A549 (cell line): ENCODE measurements around the gene EPN2. TPM values are rescaled to one million over a fixed set of nuclear protein-coding genes. Genes with fewer than 3 reads are reported as not detected.

Source experiments
- ATAC-seq, 2 experiments: fragments of 200-7000 bp in 1 of 2; fragments of >200 bp in 1 of 2; cut with Nextera tagmentation in 1 of 2; cut with Tn5 transposase in 1 of 2; 3 replicates each; pipeline versions ENCODE4 v1.8.0 to v1.9.1; 2018 to 2020; ENCODE audit warnings: mild to moderate bottlenecking in 1 of 2, moderate library complexity in 1 of 2
- CTCF ChIA-PET: fragments of 300-600 bp; sonication (Branson Sonifier 250); formaldehyde crosslinking; extraction: SDS; loops from one replicate; lab custom pipeline; 2021; ENCODE audit warnings: antibody characterized with exemption, inconsistent platforms; lab: Yijun Ruan, JAX
- POLR2A ChIA-PET: fragments of 350-600 bp; formaldehyde crosslinking; extraction: SDS; loops from one replicate; lab custom pipeline; 2021; ENCODE audit warnings: antibody characterized with exemption, inconsistent platforms; lab: Yijun Ruan, JAX
- DNase-seq, 2 experiments: peaks; one replicate each; pipeline versions ENCODE4 v3.0.0 to v3.0.0-alpha.2; 2011 to 2016; ENCODE audit warnings: low read depth in 1 of 2, low spot score in 1 of 2
- FAIRE-seq: peaks from 2 replicates; lab custom pipeline; 2011; peaks lifted over from hg19 to GRCh38; lab: Jason Lieb, UNC
- H3K27ac ChIP-seq, 2 experiments: fragments of >200 bp; sonication (Bioruptor Twin); formaldehyde crosslinking; 3 replicates each; pipeline ENCODE4 v1.5.1; 2016 to 2017
- H3K4me1 ChIP-seq: fragments of >200 bp; sonication (Bioruptor Twin); formaldehyde crosslinking; 3 replicates; pipeline ENCODE4 v1.6.1; 2016
- H3K4me2 ChIP-seq: fragments of >200 bp; sonication (Bioruptor Twin); formaldehyde crosslinking; 3 replicates; pipeline ENCODE4 v1.6.1; 2016
- H3K4me3 ChIP-seq: fragments of >200 bp; sonication (Bioruptor Twin); formaldehyde crosslinking; 3 replicates; pipeline ENCODE4 v1.5.1; 2016
- H3K9me3 ChIP-seq: fragments of >200 bp; sonication (Bioruptor Twin); formaldehyde crosslinking; 3 replicates; pipeline ENCODE4 v1.6.1; 2016
- CTCF ChIP-seq: fragments of >200 bp; sonication (Bioruptor Twin); formaldehyde crosslinking; IDR thresholded peaks from 3 replicates; pipeline ENCODE4 v1.5.1; 2016
- EHF ChIP-seq: fragments of 250-450 bp; sonication (Bioruptor Pico); IDR thresholded peaks from 2 replicates; pipeline ENCODE4 v1.5.0; 2020; ENCODE audit warnings: mild to moderate bottlenecking
- EHMT2 ChIP-seq: fragments of 200-600 bp; sonication (generic); IDR thresholded peaks from 2 replicates; pipeline ENCODE4 v1.6.1; 2016; ENCODE audit warnings: antibody characterized with exemption, low read depth, mild to moderate bottlenecking, moderate library complexity
- ELK1 ChIP-seq: fragments of 150-350 bp; IDR thresholded peaks from 2 replicates; pipeline ENCODE4 v1.6.1; 2014; ENCODE audit warnings: low read depth, mild to moderate bottlenecking, low read length
- ESRRA ChIP-seq: fragments of 150-350 bp; IDR thresholded peaks from 2 replicates; pipeline ENCODE4 v1.6.1; 2014; ENCODE audit warnings: mild to moderate bottlenecking, low read length, borderline replicate concordance
- FOSB ChIP-seq: fragments of 250-450 bp; sonication (Bioruptor Pico); IDR thresholded peaks from 2 replicates; pipeline ENCODE4 v1.5.0; 2020; ENCODE audit warnings: mild to moderate bottlenecking, moderate library complexity
- FOSL2 ChIP-seq, 2 experiments: fragments of 450-650 bp in 1 of 2; fragments of >200 bp in 1 of 2; sonication (Bioruptor Twin) in 1 of 2; formaldehyde crosslinking; IDR thresholded peaks; 2 replicates each; pipeline versions ENCODE4 v1.5.0 to v1.6.1; 2016 to 2020; ENCODE audit warnings: mild to moderate bottlenecking in 1 of 2, moderate library complexity in 1 of 2
- FOXS1 ChIP-seq: fragments of 250-450 bp; sonication (Bioruptor Pico); IDR thresholded peaks from 2 replicates; pipeline ENCODE4 v1.5.0; 2020; ENCODE audit warnings: mild to moderate bottlenecking, moderate library complexity
- HES2 ChIP-seq: fragments of >200 bp; sonication (Bioruptor Twin); formaldehyde crosslinking; IDR thresholded peaks from 2 replicates; pipeline ENCODE4 v1.6.1; 2016
- HOXA7 ChIP-seq: fragments of 250-450 bp; sonication (Bioruptor Pico); IDR thresholded peaks from 2 replicates; pipeline ENCODE4 v1.5.0; 2020; ENCODE audit warnings: mild to moderate bottlenecking, moderate library complexity
- KDM1A ChIP-seq: fragments of 200-600 bp; sonication (generic); IDR thresholded peaks from 2 replicates; pipeline ENCODE4 v1.6.1; 2016; ENCODE audit warnings: low read depth, mild to moderate bottlenecking
- MAFK ChIP-seq: fragments of 450-650 bp; IDR thresholded peaks from 2 replicates; pipeline ENCODE4 v1.6.1; 2014; ENCODE audit not compliant: partially characterized antibody
- MAX ChIP-seq: IDR thresholded peaks from 2 replicates; pipeline ENCODE4 v1.6.1; 2012
- MYC ChIP-seq: IDR thresholded peaks from 2 replicates; pipeline ENCODE4 v1.6.1; 2012; ENCODE audit warnings: mild to moderate bottlenecking, inconsistent platforms, low read length, improper control_type of control experiment, borderline replicate concordance
- NFE2L2 ChIP-seq: fragments of 150-350 bp; conservative IDR thresholded peaks from 2 replicates; pipeline ENCODE4 v1.6.1; 2014; ENCODE audit warnings: low read length
- PBX3 ChIP-seq: IDR thresholded peaks from 2 replicates; pipeline ENCODE4 v1.6.1; 2012
- PHF8 ChIP-seq: fragments of 200-600 bp; sonication (generic); IDR thresholded peaks from 2 replicates; pipeline ENCODE4 v1.6.1; 2016; ENCODE audit warnings: low read depth, mild to moderate bottlenecking, antibody characterized with exemption, moderate library complexity, borderline replicate concordance
- POLR2A ChIP-seq: IDR thresholded peaks from 2 replicates; pipeline ENCODE4 v1.6.1; 2012; ENCODE audit warnings: mild to moderate bottlenecking, low read length
- RFX5 ChIP-seq: fragments of 450-650 bp; IDR thresholded peaks from 2 replicates; pipeline ENCODE4 v1.7.1; 2014; ENCODE audit warnings: antibody characterized with exemption, mild to moderate bottlenecking, moderate library complexity
- RNF2 ChIP-seq: fragments of 200-600 bp; sonication (generic); IDR thresholded peaks from 2 replicates; pipeline ENCODE4 v1.6.1; 2016; ENCODE audit warnings: low read depth, mild to moderate bottlenecking, antibody characterized with exemption, moderate library complexity, borderline replicate concordance
- SMC3 ChIP-seq: fragments of >200 bp; sonication (Bioruptor Twin); formaldehyde crosslinking; IDR thresholded peaks from 3 replicates; pipeline ENCODE4 v1.6.1; 2018; ENCODE audit warnings: inconsistent platforms
- SREBF2 ChIP-seq: fragments of 450-650 bp; IDR thresholded peaks from 2 replicates; pipeline ENCODE4 v1.6.1; 2014; ENCODE audit warnings: mild to moderate bottlenecking, moderate library complexity
- ZC3H11A ChIP-seq: fragments of 450-650 bp; IDR thresholded peaks from 2 replicates; pipeline ENCODE4 v1.6.1; 2014; ENCODE audit warnings: antibody characterized with exemption, mild to moderate bottlenecking
- ZFP36 ChIP-seq: fragments of 450-650 bp; IDR thresholded peaks from 2 replicates; pipeline ENCODE4 v1.6.1; 2014; ENCODE audit warnings: borderline replicate concordance; ENCODE audit not compliant: partially characterized antibody
- ZNF302 ChIP-seq: fragments of 250-450 bp; sonication (Bioruptor Pico); IDR thresholded peaks from 2 replicates; pipeline ENCODE4 v1.9.0; 2021; ENCODE audit warnings: inconsistent platforms, mild to moderate bottlenecking, moderate library complexity
- WGBS: methylation state at CpG from one replicate; pipeline ENCODE4 v1.1.6; 2017; ENCODE audit errors: missing lambda C conversion rate; 5-methylcytosine and 5-hydroxymethylcytosine counted together
- polyA plus RNA-seq, 4 experiments: library from polyadenylated mRNA; depleted of rRNA in 3 of 4; stranded (reverse); fragments of >200 nt; fragmentation: RNase III in 1 of 4; extraction: RNeasy Plus Mini Kit Qiagen cat#74134 plus additional on column Dnase treatment in 1 of 4; gene quantifications; 2 replicates in 3 of 4; 3 replicates in 1 of 4; pipeline ENCODE4 v1.2.3, GENCODE V29; 2011 to 2017

EPN2 gene
- polyA plus RNA-seq, 2 of the 4 experiments (the other 2 are of a cell fraction) = 32.1 to 33.8 TPM

GRCh38 chr17:19377602-19378415 lies 140.6 kb downstream of the EPN2 start (continued):
- no peak for TF ChIP-seq ELK1
- TF ChIP-seq CTCF = no peak
- no peak for TF ChIP-seq NFE2L2
- peak; percentile 88; the same call in 1 of the 2 replicates for TF ChIP-seq PHF8
- no peak for TF ChIP-seq MAFK
- no peak for TF ChIP-seq HES2
- TF ChIP-seq ZNF302 (CRISPR knock-in tag) = no peak
- TF ChIP-seq ZFP36 = no peak

GRCh38 chr17:19378416-19379360 lies 141.5 kb downstream of the EPN2 start, which contains the start of gene MAPK7:
Gene MAPK7 (plus strand): TSS chr17:19378498. CDS start chr17:19378901, 403 bp downstream.
- no peak for TF ChIP-seq EHF (CRISPR knock-in tag)
- peak; percentile 13; the same call in 1 of the 2 replicates for TF ChIP-seq POLR2A
- TF ChIP-seq ZC3H11A = no peak
- TF ChIP-seq MAX = 0 out of 2 replicates have a peak, but pooled peaks have one; percentile 16
- TF ChIP-seq PHF8 = peak; percentile 67; the same call in 1 of the 2 replicates
- 0 out of 2 replicates have a peak, but pooled peaks have one; percentile 21 for TF ChIP-seq FOXS1 (CRISPR knock-in tag)
- no peak for TF ChIP-seq ESRRA
- peak; percentile 14 to 27 for ATAC-seq
- FAIRE-seq = no peak
- no peak for DNase-seq
- H3K4me3 ChIP-seq = peak within 1 kb of the TSS; percentile 80
- no peaks in the 10 kb centered on the region for H3K9me3 ChIP-seq
- 19% methylated on average over 43 of the region's 69 CpGs for WGBS
- CTCF ChIA-PET = interaction anchor here (0.6 to 12.3 kb wide), 13 partner anchors 9 to 393 kb away, joined by 3 to 148 read pairs (median 3); partner anchors contain the start of gene B9D1
- H3K27ac ChIP-seq = peak within 1 kb of the TSS; percentile 91 to 92
- H3K4me2 ChIP-seq = peak within 1 kb of the TSS; percentile 96
- POLR2A ChIA-PET = interaction anchor here (0.9 to 2.2 kb wide), 21 partner anchors 9 to 489 kb away, joined by 3 to 45 read pairs (median 5); partner anchors contain the start of genes ALDH3A1, ALDH3A2, B9D1 and MFAP4
- H3K4me1 ChIP-seq = peaks cover 16% of the 10 kb centered on the region

- TF ChIP-seq RNF2 (no peak), ZFP36 (no peak), ZC3H11A (no peak), HOXA7 (no peak), SREBF2 (no peak), KDM1A (no peak), FOSB (CRISPR knock-in tag) (no peak), PBX3 (no peak), EHMT2 (no peak), SMC3 (no peak), RFX5 (no peak), FOSL2 (IDR thresholded peaks at IDR 0.05) (no peak), FOSL2 (CRISPR knock-in tag; IDR thresholded peaks at IDR 0.05) (no peak), MYC (no peak)
- WGBS = 90% methylated on average over 13 of the region's 13 CpGs
- ChIA-PET POLR2A (no interaction called here), CTCF (interaction anchor here (0.5 to 12.3 kb wide), 10 partner anchors 9 to 575 kb away, joined by 3 to 148 read pairs (median 5); partner anchors contain the start of gene B9D1)
- Histone ChIP-seq H3K27ac (peak overlapping the region; percentile 81 to 92; a peak in 5 of 6 replicates), H3K9me3 (no peaks in the 10 kb centered on the region), H3K4me1 (peaks cover 16% of the 10 kb centered on the region), H3K4me2 (peak overlapping the region; percentile 96), H3K4me3 (peak overlapping the region; percentile 80)
- DNase-seq = no peak
- peak; percentile 51 for FAIRE-seq
- ATAC-seq = no peak
Observed at GRCh38 chr17:19379361-19380065, 142.3 kb downstream of the EPN2 start.
